K562 (cell line): ENCODE measurements around the gene DNA2. TPM values are rescaled to one million over a fixed set of nuclear protein-coding genes. Genes with fewer than 3 reads are reported as not detected.

Experiments used
- ATAC-seq: fragments of 200-7000 bp; cut with Tn5 transposase; 3 replicates; pipeline ENCODE4 v1.9.1; 2020; ENCODE audit warnings: moderate library complexity
- BruUV-seq: library from RNA; stranded (reverse); fragments of 400-500 nt; replicated peaks from 2 replicates; lab custom pipeline; 2021; lab: Mats Ljungman, UMichigan
- CTCF ChIA-PET: fragments of 300-600 bp; formaldehyde crosslinking; extraction: SDS; loops from one replicate; lab custom pipeline; 2021; ENCODE audit warnings: low intra/inter-chr PET ratio; lab: Yijun Ruan, JAX
- POLR2A ChIA-PET: fragments of 300-600, 350-650 bp; sonication (Branson Sonifier 250); formaldehyde crosslinking; extraction: SDS; loops from one replicate; lab custom pipeline; 2021; ENCODE audit warnings: antibody characterized with exemption, inconsistent platforms; lab: Yijun Ruan, JAX
- DNase-seq, 4 experiments: peaks; one replicate each; pipeline versions ENCODE4 v3.0.0 to v3.0.0-alpha.2; 2011 to 2018; ENCODE audit warnings: low spot score in 3 of 4, mixed read lengths in 3 of 4; ENCODE audit errors: extremely low read depth in 1 of 4
- FAIRE-seq: peaks from 2 replicates; lab custom pipeline; 2011; peaks lifted over from hg19 to GRCh38; lab: Jason Lieb, UNC
- H2AFZ ChIP-seq: 2 replicates; pipeline ENCODE4 v1.6.0; 2011; ENCODE audit warnings: low read depth, low read length, control low read depth, inconsistent platforms
- H3K27ac ChIP-seq: fragments of 200-600 bp; 3 replicates; pipeline ENCODE4 v1.8.0; 2011; ENCODE audit warnings: low read depth, mild to moderate bottlenecking, control low read depth, inconsistent platforms, low read length, moderate library complexity, mixed read lengths; ENCODE audit errors: extremely low read depth
- H3K27me3 ChIP-seq, 2 experiments: fragments of 300-600 bp in 1 of 2; 2 replicates in 1 of 2; 3 replicates in 1 of 2; pipeline versions ENCODE4 v1.6.0 to v1.8.0; 2011; ENCODE audit warnings: inconsistent platforms in 2 of 2, low read length in 2 of 2, mild to moderate bottlenecking in 1 of 2, mixed read lengths in 1 of 2, moderate library complexity in 1 of 2; ENCODE audit not compliant: control insufficient read depth in 2 of 2, insufficient read depth in 2 of 2
- H3K36me3 ChIP-seq: fragments of 300-600 bp; 3 replicates; pipeline ENCODE4 v1.8.0; 2011; ENCODE audit warnings: mild to moderate bottlenecking, low read length, inconsistent platforms; ENCODE audit not compliant: control insufficient read depth, insufficient read depth
- H3K4me1 ChIP-seq, 2 experiments: fragments of 200-600 bp in 1 of 2; replicated peaks in 1 of 2; 2 replicates in 1 of 2; 3 replicates in 1 of 2; pipeline versions ENCODE4 v1.5.1 to v1.8.0; 2011; ENCODE audit warnings: inconsistent platforms in 2 of 2, low read length in 2 of 2, mild to moderate bottlenecking in 1 of 2, mixed read lengths in 1 of 2, moderate library complexity in 1 of 2; ENCODE audit not compliant: control insufficient read depth in 2 of 2, insufficient read depth in 2 of 2
- H3K4me2 ChIP-seq: 2 replicates; pipeline ENCODE4 v1.6.1; 2011; ENCODE audit warnings: low read length, control low read depth, inconsistent platforms, mixed read lengths; ENCODE audit not compliant: insufficient read depth
- H3K4me3 ChIP-seq: fragments of 200-600 bp; sonication (generic), shearing (Covaris generic); 2 replicates; pipeline ENCODE4 v1.5.1; 2016; ENCODE audit warnings: control low read depth, inconsistent platforms
- H3K79me2 ChIP-seq: fragments of 200-600 bp; 3 replicates; pipeline ENCODE4 v1.8.0; 2011; ENCODE audit warnings: low read length, inconsistent platforms; ENCODE audit not compliant: control insufficient read depth, insufficient read depth
- H3K9ac ChIP-seq, 2 experiments: 2 replicates each; pipeline versions ENCODE4 v1.6.0 to v1.6.1; 2011; ENCODE audit warnings: low read depth in 2 of 2, low read length in 2 of 2, control low read depth in 1 of 2, inconsistent platforms in 1 of 2, mild to moderate bottlenecking in 1 of 2, mixed read lengths in 1 of 2; ENCODE audit not compliant: insufficient read depth in 1 of 2
- H3K9me1 ChIP-seq: one replicate; pipeline ENCODE4 v1.6.0; 2011; ENCODE audit warnings: inconsistent platforms, mild to moderate bottlenecking, low read length, moderate library complexity; ENCODE audit not compliant: control insufficient read depth, insufficient read depth
- H3K9me3 ChIP-seq: replicated peaks from 2 replicates; pipeline ENCODE4 v1.5.1; 2011; ENCODE audit warnings: low read depth, low read length, inconsistent platforms; ENCODE audit not compliant: control insufficient read depth, insufficient read depth
- H4K20me1 ChIP-seq: replicated peaks from 2 replicates; pipeline ENCODE4 v1.6.1; 2011; ENCODE audit warnings: low read length, inconsistent platforms, mixed read lengths; ENCODE audit not compliant: control insufficient read depth, insufficient read depth
- BCOR ChIP-seq: fragments of 450-650 bp; IDR thresholded peaks from 2 replicates; pipeline ENCODE4 v1.6.1; 2016
- GTF2F1 ChIP-seq: IDR thresholded peaks from 2 replicates; pipeline ENCODE4 v1.6.1; 2011; ENCODE audit warnings: low read depth, low read length, improper control_type of control experiment
- KAT8 ChIP-seq: fragments of 450-650 bp; IDR thresholded peaks from 2 replicates; pipeline ENCODE4 v1.6.1; 2016; ENCODE audit warnings: low read depth, mild to moderate bottlenecking
- SMAD2 ChIP-seq: fragments of 150-350 bp; IDR thresholded peaks from 2 replicates; pipeline ENCODE4 v1.6.1; 2014; ENCODE audit warnings: low read depth, mild to moderate bottlenecking, low read length
- SREBF1 ChIP-seq: fragments of 150-350 bp; IDR thresholded peaks from 2 replicates; pipeline ENCODE4 v1.6.1; 2014; ENCODE audit warnings: antibody characterized with exemption, low read depth, low read length, borderline replicate concordance
- TEAD1 ChIP-seq, 2 experiments: fragments of 450-650 bp in 1 of 2; sonication (generic) in 1 of 2; formaldehyde crosslinking; IDR thresholded peaks; 2 replicates each; pipeline versions ENCODE4 v1.4.0 to v1.8.0; 2020 to 2022; ENCODE audit warnings: mild to moderate bottlenecking in 2 of 2, missing genetic modification reagents in 1 of 2
- ZBTB17 ChIP-seq: fragments of 450-650 bp; formaldehyde crosslinking; IDR thresholded peaks from 2 replicates; pipeline ENCODE4 v1.4.0; 2020; ENCODE audit warnings: mild to moderate bottlenecking
- ZNF224 ChIP-seq: sonication (generic); formaldehyde crosslinking; IDR thresholded peaks from 2 replicates; pipeline ENCODE4 v1.8.0; 2022; ENCODE audit warnings: mild to moderate bottlenecking, missing genetic modification reagents
- ZNF24 ChIP-seq: fragments of 450-650 bp; IDR thresholded peaks from 2 replicates; pipeline ENCODE4 v1.6.1; 2016
- WGBS: fragments of 100-300 bp; shearing (Covaris generic); methylation state at CpG from one replicate; pipeline ENCODE4 v1.1.6; 2016; ENCODE audit warnings: low coverage, mixed read lengths; ENCODE audit not compliant: insufficient coverage; ENCODE audit errors: missing lambda C conversion rate; 5-methylcytosine and 5-hydroxymethylcytosine counted together
- in situ Hi-C: fragments of 300-500 bp; cut with MboI; formaldehyde crosslinking; loops from 4 replicates; pipeline ENCODE4 v1.15.0; 2018; ENCODE audit warnings: inconsistent platforms, mixed read lengths
- intact Hi-C: fragments of 100-400 bp; cut with micrococcal nuclease; formaldehyde crosslinking; loops from 2 replicates; pipeline ENCODE4 v1.14.2; 2022
- polyA plus RNA-seq, 8 experiments: library from polyadenylated mRNA; depleted of rRNA in 4 of 8; stranded (reverse) in 5 of 8; unstranded in 3 of 8; fragments of >200 nt; fragmentation: Nextera tagmentation in 2 of 8; fragmentation: Illumina TruSeq in 1 of 8; extraction: Ambion mirVana in 2 of 8; extraction: Trizol in 1 of 8; gene quantifications; 2 replicates each; pipeline versions ENCODE4 v1.2.1 to v1.2.3, GENCODE V29; 2011 to 2014; ENCODE audit warnings: inconsistent platforms in 1 of 8, missing spikeins in 1 of 8
- total RNA-seq, 7 experiments: library from RNA; depleted of rRNA in 6 of 7; stranded (reverse); fragments of >200 nt in 6 of 7; fragmentation: Illumina TruSeq in 2 of 7; extraction: Trizol in 2 of 7; gene quantifications; 2 replicates each; pipeline versions ENCODE4 v1.2.1 to v1.2.3, GENCODE V29; 2011 to 2021; ENCODE audit warnings: low replicate concordance in 1 of 7
- TF ChIP-seq, protein P1 (sequence below): sonication (generic); formaldehyde crosslinking; IDR thresholded peaks from 2 replicates; pipeline ENCODE4 v1.8.0; 2022; ENCODE audit warnings: mild to moderate bottlenecking, missing genetic modification reagents
- TF ChIP-seq, protein P2 (sequence below), 3 experiments: fragments of 200-800 bp in 1 of 3; fragments of 250-450 bp in 1 of 3; fragments of 450-650 bp in 1 of 3; sonication (Bioruptor Pico) in 1 of 3; sonication (Bioruptor generic) in 1 of 3; formaldehyde crosslinking in 1 of 3; IDR thresholded peaks; 2 replicates each; pipeline versions ENCODE4 v1.6.1 to v1.8.0; 2016 to 2022; ENCODE audit warnings: mild to moderate bottlenecking in 2 of 3, missing genetic modification characterization in 2 of 3, missing compliant biosample characterization in 1 of 3, moderate library complexity in 1 of 3

DNA2 gene
- total and polyA plus RNA-seq, 9 of the 15 experiments (the other 6 are each of a cell fraction or from before 2014, with no cell fraction given) = 24.6 to 51.4 (median 40.8) TPM

DNA sequence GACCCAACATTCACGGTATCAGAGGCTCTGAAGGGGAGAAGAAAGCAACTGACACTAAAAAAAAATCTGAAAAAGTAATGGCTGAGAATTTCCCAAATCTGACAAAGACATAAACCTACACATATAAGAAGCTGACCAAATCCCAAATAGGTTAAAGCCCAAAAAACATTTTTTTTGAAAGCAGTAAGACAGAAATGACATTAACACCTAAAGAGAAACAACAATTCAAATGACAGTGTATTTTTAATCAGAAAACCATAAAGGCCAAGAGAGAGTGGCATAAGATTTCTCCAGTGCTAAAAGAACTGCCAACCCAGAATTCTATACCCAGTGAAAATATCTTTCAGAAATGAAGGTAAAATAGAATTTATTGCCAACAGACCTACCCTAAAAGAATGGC lies 100.2 kb downstream of the DNA2 start:
- CTCF ChIA-PET = no interaction called here
- no peak overlapping the region for H3K4me3 ChIP-seq
- POLR2A ChIA-PET = interaction anchor here (0.5 to 0.7 kb wide), 2 partner anchors 12 to 37 kb away, joined by 3 read pairs; no protein-coding TSS in a partner anchor
- DNase-seq (no peak), FAIRE-seq (no peak), ATAC-seq (no peak)
- H3K79me2 ChIP-seq = no peaks in the 10 kb centered on the region
- H3K4me1 ChIP-seq = no peaks in the 10 kb centered on the region
- no peak overlapping the region for H3K4me2 ChIP-seq
- H4K20me1 ChIP-seq = no peaks in the 10 kb centered on the region
- H3K9ac ChIP-seq = no peak overlapping the region
- 60% methylated on average over 1 of the region's 1 CpG for WGBS
- no peaks in the 10 kb centered on the region for H3K9me1 ChIP-seq
- no peak overlapping the region for H3K27ac ChIP-seq
- H3K27me3 ChIP-seq = no peaks in the 10 kb centered on the region
- peaks cover 27% of the 10 kb centered on the region; the same call in 2 of the 3 replicates for H3K36me3 ChIP-seq
- TF ChIP-seq TEAD1 (CRISPR knock-in tag; IDR thresholded peaks at IDR 0.05) (no peak), ZNF224 (CRISPR knock-in tag) (no peak), SMAD2 (no peak), KAT8 (no peak)
- TF ChIP-seq, all 486 proteins: peak for 0
- H2AFZ ChIP-seq = no peak overlapping the region
- intact Hi-C loops (no loop called here), in situ Hi-C loops (no loop called here)
- no peaks in the 10 kb centered on the region for H3K9me3 ChIP-seq
- BruUV-seq = no TSS peak

DNA sequence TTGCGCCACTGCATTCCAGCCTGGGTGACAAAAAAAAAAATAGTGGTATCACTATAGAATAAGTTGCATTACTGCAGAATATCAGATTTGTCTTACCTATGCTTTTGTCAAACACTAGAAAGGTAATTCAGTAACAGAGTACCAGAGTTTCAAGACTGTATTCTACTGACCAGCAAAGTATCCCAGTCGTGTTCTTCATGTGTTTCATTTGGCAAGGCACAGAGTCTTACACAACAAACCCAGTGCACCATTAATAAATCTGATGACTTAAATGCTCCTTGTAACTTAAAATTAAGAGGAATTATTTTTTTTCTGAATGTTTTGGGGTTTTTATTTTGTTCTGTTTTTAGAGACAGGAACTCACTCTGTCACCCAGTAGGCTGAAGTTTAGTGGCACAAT lies 104.7 kb downstream of the DNA2 start:
- POLR2A ChIA-PET = interaction anchor here (0.9 kb wide), 1 partner anchor 473 kb away, joined by 3 read pairs; no protein-coding TSS in a partner anchor
- Histone ChIP-seq H4K20me1 (no peaks in the 10 kb centered on the region), H2AFZ (no peak overlapping the region), H3K4me2 (no peak overlapping the region), H3K9me1 (no peaks in the 10 kb centered on the region), H3K79me2 (no peaks in the 10 kb centered on the region), H3K27me3 (no peaks in the 10 kb centered on the region), H3K4me1 (no peaks in the 10 kb centered on the region), H3K27ac (no peak overlapping the region), H3K36me3 (peaks cover 25% of the 10 kb centered on the region; the same call in 2 of the 3 replicates), H3K9ac (no peak overlapping the region), H3K4me3 (no peak overlapping the region), H3K9me3 (no peaks in the 10 kb centered on the region)
- no peak for DNase-seq
- BruUV-seq = no TSS peak
- ATAC-seq = no peak
- WGBS = 88% methylated on average over 2 of the region's 2 CpGs
- CTCF ChIA-PET = interaction anchor here (0.6 kb wide), 1 partner anchor 19 kb away, joined by 4 read pairs; no protein-coding TSS in a partner anchor
- in situ Hi-C loops (no loop called here), intact Hi-C loops (no loop called here)
- no peak for FAIRE-seq
- TF ChIP-seq ZBTB17 (CRISPR knock-in tag) = no peak
- TF ChIP-seq, protein P1, sequence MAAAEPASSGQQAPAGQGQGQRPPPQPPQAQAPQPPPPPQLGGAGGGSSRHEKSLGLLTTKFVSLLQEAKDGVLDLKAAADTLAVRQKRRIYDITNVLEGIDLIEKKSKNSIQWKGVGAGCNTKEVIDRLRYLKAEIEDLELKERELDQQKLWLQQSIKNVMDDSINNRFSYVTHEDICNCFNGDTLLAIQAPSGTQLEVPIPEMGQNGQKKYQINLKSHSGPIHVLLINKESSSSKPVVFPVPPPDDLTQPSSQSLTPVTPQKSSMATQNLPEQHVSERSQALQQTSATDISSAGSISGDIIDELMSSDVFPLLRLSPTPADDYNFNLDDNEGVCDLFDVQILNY (CRISPR knock-in tag) = no peak
- TF ChIP-seq, protein P2, sequence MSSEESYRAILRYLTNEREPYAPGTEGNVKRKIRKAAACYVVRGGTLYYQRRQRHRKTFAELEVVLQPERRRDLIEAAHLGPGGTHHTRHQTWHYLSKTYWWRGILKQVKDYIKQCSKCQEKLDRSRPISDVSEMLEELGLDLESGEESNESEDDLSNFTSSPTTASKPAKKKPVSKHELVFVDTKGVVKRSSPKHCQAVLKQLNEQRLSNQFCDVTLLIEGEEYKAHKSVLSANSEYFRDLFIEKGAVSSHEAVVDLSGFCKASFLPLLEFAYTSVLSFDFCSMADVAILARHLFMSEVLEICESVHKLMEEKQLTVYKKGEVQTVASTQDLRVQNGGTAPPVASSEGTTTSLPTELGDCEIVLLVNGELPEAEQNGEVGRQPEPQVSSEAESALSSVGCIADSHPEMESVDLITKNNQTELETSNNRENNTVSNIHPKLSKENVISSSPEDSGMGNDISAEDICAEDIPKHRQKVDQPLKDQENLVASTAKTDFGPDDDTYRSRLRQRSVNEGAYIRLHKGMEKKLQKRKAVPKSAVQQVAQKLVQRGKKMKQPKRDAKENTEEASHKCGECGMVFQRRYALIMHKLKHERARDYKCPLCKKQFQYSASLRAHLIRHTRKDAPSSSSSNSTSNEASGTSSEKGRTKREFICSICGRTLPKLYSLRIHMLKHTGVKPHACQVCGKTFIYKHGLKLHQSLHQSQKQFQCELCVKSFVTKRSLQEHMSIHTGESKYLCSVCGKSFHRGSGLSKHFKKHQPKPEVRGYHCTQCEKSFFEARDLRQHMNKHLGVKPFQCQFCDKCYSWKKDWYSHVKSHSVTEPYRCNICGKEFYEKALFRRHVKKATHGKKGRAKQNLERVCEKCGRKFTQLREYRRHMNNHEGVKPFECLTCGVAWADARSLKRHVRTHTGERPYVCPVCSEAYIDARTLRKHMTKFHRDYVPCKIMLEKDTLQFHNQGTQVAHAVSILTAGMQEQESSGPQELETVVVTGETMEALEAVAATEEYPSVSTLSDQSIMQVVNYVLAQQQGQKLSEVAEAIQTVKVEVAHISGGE (CRISPR knock-in tag; IDR thresholded peaks at IDR 0.05) = no peak
- TF ChIP-seq GTF2F1 = no peak
- TF ChIP-seq BCOR = no peak
- no peak for TF ChIP-seq ZNF24
- TF ChIP-seq SREBF1 = no peak
